Ovary (tissue), 1 donor: ENCODE results near the gene RHOC.

Source experiments
- EP300 ChIP-seq: sonication (generic); formaldehyde crosslinking; IDR thresholded peaks from one replicate; pipeline ENCODE4 v1.6.1; 2017; ENCODE audit warnings: antibody characterized with exemption
- POLR2A ChIP-seq: fragments of 450-650 bp; IDR thresholded peaks from one replicate; pipeline ENCODE4 v1.6.1; 2017; ENCODE audit warnings: antibody characterized with exemption, mild to moderate bottlenecking, moderate library complexity

DNA sequence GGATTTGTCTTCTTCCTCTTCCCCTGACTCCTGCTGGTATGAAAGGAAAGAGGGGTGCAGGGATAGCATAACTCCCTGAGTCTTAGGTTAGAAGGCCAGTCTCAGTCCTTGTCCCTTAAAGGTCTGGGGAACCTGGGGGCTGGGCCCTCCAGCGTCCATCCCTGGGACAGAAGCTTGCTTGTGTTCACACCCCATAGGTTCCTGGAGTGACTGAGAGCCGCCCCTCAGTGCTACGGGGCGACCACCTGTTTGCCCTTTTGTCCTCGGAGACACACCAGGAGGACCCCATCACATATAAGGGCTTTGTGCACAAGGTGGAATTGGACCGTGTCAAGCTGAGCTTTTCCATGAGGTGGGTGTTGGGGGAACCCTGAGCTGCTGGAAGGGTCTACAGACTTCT lies 13.1 kb downstream of the RHOC start:
- no peak for TF ChIP-seq EP300
- no peak for TF ChIP-seq POLR2A
